MM.1S (cell line): Measurements from ENCODE around the gene TMEM250.

Experiments used
- DNase-seq: peaks from one replicate; pipeline ENCODE4 v3.0.0-alpha.2; 2015
- H2AFZ ChIP-seq: fragments of 300-600 bp; sonication (generic); 2 replicates; pipeline ENCODE4 v1.6.0; 2016; ENCODE audit warnings: antibody characterized with exemption, low read length
- H3F3A ChIP-seq: fragments of 300-600 bp; sonication (generic); 2 replicates; pipeline ENCODE4 v1.6.1; 2016; ENCODE audit warnings: mild to moderate bottlenecking, antibody characterized with exemption, low read length, moderate library complexity, mixed read lengths; ENCODE audit not compliant: insufficient read depth
- H3K27ac ChIP-seq: fragments of 300-600 bp; sonication (generic); 2 replicates; pipeline ENCODE4 v1.5.1; 2016; ENCODE audit warnings: mild to moderate bottlenecking, low read length
- H3K27me3 ChIP-seq: fragments of 300-600 bp; sonication (generic); replicated peaks from 2 replicates; pipeline ENCODE4 v1.6.0; 2016; ENCODE audit warnings: low read length; ENCODE audit not compliant: insufficient read depth
- H3K36me3 ChIP-seq: fragments of 300-600 bp; sonication (generic); replicated peaks from 2 replicates; pipeline ENCODE4 v1.6.1; 2016; ENCODE audit warnings: mild to moderate bottlenecking, low read length, mixed read lengths; ENCODE audit not compliant: insufficient read depth
- H3K4me1 ChIP-seq: fragments of 300-600 bp; sonication (generic); 2 replicates; pipeline ENCODE4 v1.6.1; 2016; ENCODE audit warnings: low read length, mixed read lengths
- H3K4me2 ChIP-seq: fragments of 300-600 bp; sonication (generic); 2 replicates; pipeline ENCODE4 v1.6.0; 2016; ENCODE audit warnings: low read depth, low read length
- H3K4me3 ChIP-seq: fragments of 300-600 bp; sonication (generic); 2 replicates; pipeline ENCODE4 v1.5.1; 2016; ENCODE audit warnings: low read length, mixed read lengths
- H3K79me2 ChIP-seq: fragments of 300-600 bp; sonication (generic); 2 replicates; pipeline ENCODE4 v1.6.1; 2016; ENCODE audit warnings: mixed run types, low read length, mixed read lengths
- H3K9ac ChIP-seq: fragments of 300-600 bp; sonication (generic); 2 replicates; pipeline ENCODE4 v1.6.1; 2016; ENCODE audit warnings: low read length, mixed read lengths
- H3K9me2 ChIP-seq: fragments of 300-600 bp; sonication (generic); replicated peaks from 2 replicates; pipeline ENCODE4 v1.6.1; 2016; ENCODE audit warnings: mild to moderate bottlenecking, low read length, mixed read lengths; ENCODE audit not compliant: insufficient read depth
- H3K9me3 ChIP-seq: fragments of 300-600 bp; sonication (generic); replicated peaks from 2 replicates; pipeline ENCODE4 v1.6.1; 2016; ENCODE audit warnings: mild to moderate bottlenecking, low read length, mixed read lengths; ENCODE audit not compliant: insufficient read depth
- H4K20me1 ChIP-seq: fragments of 300-600 bp; sonication (generic); 2 replicates; pipeline ENCODE4 v1.6.1; 2016; ENCODE audit warnings: mild to moderate bottlenecking, low read length, moderate library complexity, mixed read lengths; ENCODE audit not compliant: insufficient read depth
- EZH2 ChIP-seq: fragments of 300-600 bp; sonication (generic); optimal IDR thresholded peaks from 2 replicates; pipeline ENCODE3; 2017; ENCODE audit warnings: low read depth, mild to moderate bottlenecking, antibody characterized with exemption, low read length, mixed read lengths
- EZH2phosphoT487 ChIP-seq: fragments of 300-600 bp; sonication (generic); IDR thresholded peaks from 2 replicates; pipeline ENCODE4 v1.6.1; 2018; ENCODE audit warnings: antibody characterized with exemption, low read length
- TF ChIP-seq, protein P1 (sequence below): fragments of 300-600 bp; sonication (generic); IDR thresholded peaks from 2 replicates; pipeline ENCODE4 v1.5.1; 2016; ENCODE audit warnings: antibody characterized with exemption, low read length, mixed read lengths

The TMEM250 gene

DNA sequence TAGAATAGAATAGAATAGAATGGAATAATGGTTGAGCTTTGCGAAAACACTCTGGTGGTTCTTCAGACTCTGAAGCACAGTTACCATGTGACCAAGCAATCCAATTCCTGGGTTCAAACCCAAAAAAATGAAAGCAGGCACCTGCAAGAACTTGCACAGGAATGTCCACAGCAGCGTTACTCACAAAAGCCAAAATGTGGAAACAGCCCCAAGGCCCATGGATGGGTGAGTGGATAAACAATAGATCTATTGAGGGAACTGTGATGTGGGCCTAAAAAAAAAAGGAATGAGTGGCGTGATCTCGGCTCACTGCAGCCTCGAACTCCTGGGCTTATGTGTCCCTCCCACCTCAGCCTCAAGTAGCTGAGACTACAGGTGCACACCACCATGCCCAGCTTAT, 21.4 kb upstream of the TMEM250 start:
- Histone ChIP-seq H3K9me3 (no peaks in the 10 kb centered on the region), H3K9ac (no peak overlapping the region), H4K20me1 (no peaks in the 10 kb centered on the region), H2AFZ (no peak overlapping the region), H3K4me3 (no peak overlapping the region), H3K36me3 (no peaks in the 10 kb centered on the region), H3K79me2 (no peaks in the 10 kb centered on the region), H3K27me3 (peaks cover 91% of the 10 kb centered on the region), H3K9me2 (no peaks in the 10 kb centered on the region), H3K27ac (no peak overlapping the region), H3K4me1 (no peaks in the 10 kb centered on the region), H3F3A (no peaks in the 10 kb centered on the region), H3K4me2 (no peak overlapping the region)
- no peak for DNase-seq
- TF ChIP-seq EZH2phosphoT487, result no peak
- TF ChIP-seq, protein P1, sequence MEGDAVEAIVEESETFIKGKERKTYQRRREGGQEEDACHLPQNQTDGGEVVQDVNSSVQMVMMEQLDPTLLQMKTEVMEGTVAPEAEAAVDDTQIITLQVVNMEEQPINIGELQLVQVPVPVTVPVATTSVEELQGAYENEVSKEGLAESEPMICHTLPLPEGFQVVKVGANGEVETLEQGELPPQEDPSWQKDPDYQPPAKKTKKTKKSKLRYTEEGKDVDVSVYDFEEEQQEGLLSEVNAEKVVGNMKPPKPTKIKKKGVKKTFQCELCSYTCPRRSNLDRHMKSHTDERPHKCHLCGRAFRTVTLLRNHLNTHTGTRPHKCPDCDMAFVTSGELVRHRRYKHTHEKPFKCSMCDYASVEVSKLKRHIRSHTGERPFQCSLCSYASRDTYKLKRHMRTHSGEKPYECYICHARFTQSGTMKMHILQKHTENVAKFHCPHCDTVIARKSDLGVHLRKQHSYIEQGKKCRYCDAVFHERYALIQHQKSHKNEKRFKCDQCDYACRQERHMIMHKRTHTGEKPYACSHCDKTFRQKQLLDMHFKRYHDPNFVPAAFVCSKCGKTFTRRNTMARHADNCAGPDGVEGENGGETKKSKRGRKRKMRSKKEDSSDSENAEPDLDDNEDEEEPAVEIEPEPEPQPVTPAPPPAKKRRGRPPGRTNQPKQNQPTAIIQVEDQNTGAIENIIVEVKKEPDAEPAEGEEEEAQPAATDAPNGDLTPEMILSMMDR, result no peak
- TF ChIP-seq EZH2, result no peak

DNA sequence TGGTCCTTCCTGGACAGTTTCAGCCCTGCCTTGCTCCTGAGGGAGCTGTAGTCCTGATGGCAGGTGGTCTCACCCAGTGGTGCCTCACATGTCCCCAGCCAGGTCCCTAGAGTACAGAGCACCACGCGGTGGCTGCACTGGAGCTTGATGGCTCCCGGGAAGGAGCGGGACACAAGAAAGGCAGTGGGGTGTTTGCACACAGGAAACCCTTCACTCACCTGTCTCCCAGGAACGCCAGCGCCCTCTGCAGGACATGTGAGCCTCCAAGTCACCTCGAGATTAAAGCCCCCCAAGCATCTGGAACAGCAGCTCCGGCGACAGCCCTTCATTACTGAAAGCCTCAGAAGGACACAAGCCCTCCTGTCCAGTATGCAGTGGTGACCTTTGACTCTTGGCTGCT, 19.9 kb upstream of the TMEM250 start:
- TF ChIP-seq EZH2phosphoT487, result no peak
- TF ChIP-seq, protein P1, result peak; percentile 34
- no peak overlapping the region for H2AFZ ChIP-seq
- no peak overlapping the region for H3K9ac ChIP-seq
- no peak overlapping the region for H3K4me3 ChIP-seq
- no peak overlapping the region for H3K4me2 ChIP-seq
- DNase-seq, result no peak
- no peak overlapping the region for H3K27ac ChIP-seq
- no peaks in the 10 kb centered on the region for H3K36me3 ChIP-seq
- H4K20me1 ChIP-seq, result no peaks in the 10 kb centered on the region
- H3F3A ChIP-seq, result no peaks in the 10 kb centered on the region
- H3K4me1 ChIP-seq, result no peaks in the 10 kb centered on the region
- no peaks in the 10 kb centered on the region for H3K79me2 ChIP-seq
- no peaks in the 10 kb centered on the region for H3K9me3 ChIP-seq
- H3K27me3 ChIP-seq, result peaks cover 88% of the 10 kb centered on the region
- no peaks in the 10 kb centered on the region for H3K9me2 ChIP-seq

DNA sequence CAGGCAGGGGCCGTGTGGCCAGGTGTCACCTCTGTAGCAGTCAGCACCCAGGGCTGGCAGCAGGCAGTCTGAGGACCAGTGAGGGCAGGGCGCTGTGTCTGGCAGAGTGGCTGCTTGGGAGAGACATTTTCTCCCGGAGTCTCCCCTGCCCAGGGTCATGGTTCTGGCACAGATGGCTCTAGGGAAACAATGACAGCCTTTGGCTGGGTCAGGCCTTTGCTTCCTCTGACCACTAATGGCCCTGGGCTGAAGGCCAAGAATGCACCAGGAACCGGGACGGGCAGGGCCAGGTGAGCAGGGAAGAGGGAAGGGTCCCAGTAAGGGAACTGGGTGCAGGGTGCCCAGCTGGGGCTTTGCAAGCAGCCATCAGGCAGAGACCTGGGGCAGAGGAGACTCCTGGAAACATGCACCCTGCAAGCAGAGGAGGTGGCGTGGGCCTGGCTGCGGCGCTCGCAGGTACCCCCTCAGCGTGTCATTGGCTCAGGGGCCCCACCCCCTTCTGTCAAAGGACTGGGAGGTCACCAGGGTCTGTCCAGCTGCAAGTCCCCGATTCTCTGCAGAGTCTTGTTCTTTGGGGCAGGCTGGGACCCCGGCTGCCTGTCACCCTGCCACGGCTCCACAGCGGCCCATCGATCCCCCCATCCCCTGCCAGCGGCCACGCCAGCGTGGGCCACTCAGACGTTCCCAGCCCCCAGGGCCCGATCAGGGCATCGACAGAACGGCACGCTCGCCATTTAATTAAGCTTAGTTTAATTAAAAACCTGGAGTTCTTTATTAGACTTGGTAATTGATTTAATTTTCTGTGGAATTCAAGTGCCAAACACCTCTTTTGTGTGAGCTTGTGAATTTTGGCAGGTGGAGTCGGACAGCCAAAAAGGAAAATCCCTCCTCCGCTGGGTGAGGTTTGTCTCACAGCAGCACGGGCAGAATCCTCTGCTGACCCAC, 18.9 kb upstream of the TMEM250 start:
- Histone ChIP-seq H3K9ac (no peak overlapping the region), H3K9me3 (no peaks in the 10 kb centered on the region), H3K27me3 (peaks cover 81% of the 10 kb centered on the region), H3K79me2 (no peaks in the 10 kb centered on the region), H3K9me2 (no peaks in the 10 kb centered on the region), H3K4me3 (no peak overlapping the region), H3F3A (no peaks in the 10 kb centered on the region), H2AFZ (no peak overlapping the region), H3K27ac (no peak overlapping the region), H3K36me3 (no peaks in the 10 kb centered on the region), H3K4me1 (no peaks in the 10 kb centered on the region), H3K4me2 (no peak overlapping the region), H4K20me1 (no peaks in the 10 kb centered on the region)
- TF ChIP-seq EZH2phosphoT487 (no peak), EZH2 (no peak)
- TF ChIP-seq, protein P1, result no peak
- no peak for DNase-seq
